GM19468 (cell line): Measurements from ENCODE around the gene SLC25A45.

Experiments used
- ATAC-seq: cut with Tn5 transposase; IDR thresholded peaks from one replicate; pipeline ENCODE4 v1.9.1; 2021; ENCODE audit warnings: mild to moderate bottlenecking, moderate library complexity, moderate number of reproducible peaks; ENCODE audit not compliant: unreplicated experiment; ENCODE audit errors: extremely low read depth

Gene SLC25A45

GRCh38 chr11:65382033-65382803 is at the start of gene SLC25A45:
TSS of gene SLC25A45 (minus strand) at chr11:65382646. CDS start at chr11:65381951, 695 bp downstream.
- peak; percentile 50 for ATAC-seq

GRCh38 chr11:65431451-65432099 is 49.1 kb upstream of the SLC25A45 start:
- ATAC-seq, result no peak

GRCh38 chr11:65430406-65431217 is 48.2 kb upstream of the SLC25A45 start:
- no peak for ATAC-seq

- no peak for ATAC-seq
Observed at GRCh38 chr11:65429724-65430405, 47.4 kb upstream of the SLC25A45 start.

- no peak for ATAC-seq
Observed at GRCh38 chr11:65429068-65429681, 46.7 kb upstream of the SLC25A45 start.

GRCh38 chr11:65428578-65429067 is 46.2 kb upstream of the SLC25A45 start:
- ATAC-seq, result no peak

- ATAC-seq, result no peak
Observed at GRCh38 chr11:65427691-65428577, 45.5 kb upstream of the SLC25A45 start.

- ATAC-seq, result no peak
Observed at GRCh38 chr11:65426839-65427690, 44.6 kb upstream of the SLC25A45 start.

GRCh38 chr11:65425971-65426838 is 43.8 kb upstream of the SLC25A45 start:
- peak; percentile 12 for ATAC-seq

GRCh38 chr11:65425105-65425970 is 42.9 kb upstream of the SLC25A45 start:
- ATAC-seq, result no peak

- ATAC-seq, result no peak
Observed at GRCh38 chr11:65424205-65425104, 42.0 kb upstream of the SLC25A45 start.

- no peak for ATAC-seq
Observed at GRCh38 chr11:65423516-65424204, 41.2 kb upstream of the SLC25A45 start.

- ATAC-seq, result peak; percentile 10
Observed at GRCh38 chr11:65422633-65423515, 40.4 kb upstream of the SLC25A45 start, which contains the start of gene NEAT1. TSS of gene NEAT1 (plus strand) at chr11:65422798.
